Spinal cord (tissue), 10 donors: Measurements from ENCODE around the gene FLAD1. TPM values are rescaled to one million over a fixed set of nuclear protein-coding genes. Genes with fewer than 3 reads are reported as not detected.

Experiments used
- DNase-seq, 6 donors: peaks; one replicate each; pipeline versions ENCODE4 v3.0.0 to v3.0.0-alpha.2; 2013 to 2015; ENCODE audit warnings: low spot score in 6 of 6, low read depth in 4 of 6
- H3K27ac ChIP-seq: one replicate; pipeline ENCODE4 v1.5.1; 2013; ENCODE audit warnings: low read depth, low read length, control low read depth
- H3K27me3 ChIP-seq: one replicate; pipeline ENCODE4 v1.6.1; 2013; ENCODE audit warnings: low read length; ENCODE audit not compliant: control insufficient read depth, insufficient read depth
- H3K36me3 ChIP-seq: one replicate; pipeline ENCODE4 v1.6.1; 2013; ENCODE audit warnings: low read length; ENCODE audit not compliant: control insufficient read depth, insufficient read depth
- H3K4me1 ChIP-seq: one replicate; pipeline ENCODE4 v1.6.1; 2013; ENCODE audit warnings: low read length; ENCODE audit not compliant: control insufficient read depth, insufficient read depth
- H3K4me3 ChIP-seq: one replicate; pipeline ENCODE4 v1.5.1; 2013; ENCODE audit warnings: low read depth, low read length, control low read depth
- H3K9me3 ChIP-seq: one replicate; pipeline ENCODE4 v1.6.1; 2013; ENCODE audit warnings: low read length; ENCODE audit not compliant: control insufficient read depth, insufficient read depth
- WGBS: methylation state at CpG from one replicate; pipeline ENCODE4 v1.1.5; 2013; ENCODE audit warnings: missing lambda C conversion rate; ENCODE audit not compliant: insufficient coverage; 5-methylcytosine and 5-hydroxymethylcytosine counted together
- polyA plus RNA-seq, 2 donors: library from polyadenylated mRNA; unstranded; fragments of 120-200 nt; gene quantifications; one replicate each; pipeline ENCODE4 v1.2.1, GENCODE V29; 2013; ENCODE audit not compliant: insufficient read length in 2 of 2
- total RNA-seq, 2 donors: library from RNA; depleted of rRNA in 1 of 2; stranded (reverse); fragments of 120-200 nt in 1 of 2; fragments of >200 nt in 1 of 2; gene quantifications; one replicate each; pipeline versions ENCODE4 v1.2.3 to v1.2.4, GENCODE V29; 2013 to 2014
- donor health status: healthy.

Gene FLAD1
- total and polyA plus RNA-seq, 4 donors, result 14.6 to 36.9 (median 32.7) TPM

DNA sequence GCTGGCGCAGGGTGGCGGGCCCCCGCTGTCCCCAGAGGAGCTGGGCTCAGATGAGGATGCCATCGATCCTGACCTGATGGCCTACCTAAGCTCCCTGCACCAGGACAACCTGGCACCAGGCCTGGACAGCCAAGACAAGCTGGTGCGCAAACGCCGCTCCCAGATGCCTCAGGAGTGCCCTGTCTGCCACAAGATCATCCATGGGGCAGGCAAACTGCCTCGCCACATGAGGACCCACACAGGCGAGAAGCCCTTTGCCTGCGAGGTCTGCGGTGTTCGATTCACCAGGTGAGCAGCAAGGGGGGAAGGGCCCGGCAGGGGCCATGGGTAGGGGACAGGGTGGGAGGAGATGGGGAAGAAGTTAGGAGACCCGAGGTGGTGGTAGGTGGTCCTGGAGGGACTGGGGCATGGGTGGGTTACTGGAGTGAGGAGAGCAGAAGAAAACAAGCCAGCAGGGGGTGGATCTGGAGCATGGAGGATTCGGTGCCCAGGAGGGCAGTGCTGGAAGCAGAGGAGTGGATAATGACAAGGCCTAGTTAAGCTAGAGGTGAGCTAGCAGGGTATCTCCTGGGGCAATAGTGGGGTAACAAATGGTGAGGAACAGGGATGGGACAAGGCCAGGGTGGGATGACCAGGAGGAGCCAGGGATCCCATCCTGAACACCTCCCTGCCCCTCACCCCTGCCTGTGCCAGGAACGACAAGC lies 32.5 kb downstream of the FLAD1 start:
- Histone ChIP-seq H3K4me3 (no peak overlapping the region), H3K4me1 (peaks cover 36% of the 10 kb centered on the region), H3K27me3 (no peaks in the 10 kb centered on the region), H3K9me3 (no peaks in the 10 kb centered on the region), H3K27ac (no peak overlapping the region), H3K36me3 (peaks cover 29% of the 10 kb centered on the region)
- 91% methylated on average over 16 of the region's 16 CpGs for WGBS
- DNase-seq, result no peak

GRCh38 chr1:155016231-155016831 lies 33.2 kb downstream of the FLAD1 start:
- Histone ChIP-seq H3K36me3 (peaks cover 24% of the 10 kb centered on the region), H3K27me3 (no peaks in the 10 kb centered on the region), H3K27ac (no peak overlapping the region), H3K4me1 (peaks cover 30% of the 10 kb centered on the region), H3K4me3 (no peak overlapping the region), H3K9me3 (no peaks in the 10 kb centered on the region)
- WGBS, result 93% methylated on average over 25 of the region's 26 CpGs
- DNase-seq, result no peak

GRCh38 chr1:155017041-155017945 lies 34.1 kb downstream of the FLAD1 start:
- peak overlapping the region; percentile 43 for H3K4me3 ChIP-seq
- DNase-seq, result peak in 4 of 6 donors; percentile 56 to 95 (median 84)
- peak overlapping the region; percentile 44 for H3K27ac ChIP-seq
- peaks cover 20% of the 10 kb centered on the region for H3K4me1 ChIP-seq
- WGBS, result 0% methylated on average over 26 of the region's 49 CpGs
- peaks cover 23% of the 10 kb centered on the region for H3K36me3 ChIP-seq
- no peaks in the 10 kb centered on the region for H3K27me3 ChIP-seq
- no peaks in the 10 kb centered on the region for H3K9me3 ChIP-seq

DNA sequence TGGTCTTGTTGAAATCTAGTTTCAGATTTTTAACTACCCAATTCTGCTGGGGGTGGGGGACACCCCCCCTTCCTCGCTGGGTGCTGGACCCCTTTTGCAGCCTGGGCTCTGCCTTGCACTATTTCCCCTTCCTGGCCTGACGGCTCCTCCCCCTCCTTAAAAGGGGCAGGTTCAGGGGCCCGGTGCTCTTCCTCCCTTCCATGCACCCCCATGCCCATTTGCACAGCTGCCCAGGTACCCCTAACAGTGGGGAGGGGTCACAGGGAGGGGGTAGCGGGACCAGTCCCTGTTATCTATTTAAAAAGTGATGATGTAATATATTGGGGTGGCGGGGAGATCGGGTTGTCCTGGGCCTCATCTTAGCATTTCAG lies 34.8 kb downstream of the FLAD1 start:
- Histone ChIP-seq H3K4me3 (peak overlapping the region; percentile 43), H3K4me1 (peaks cover 18% of the 10 kb centered on the region), H3K27ac (peak overlapping the region; percentile 44), H3K9me3 (no peaks in the 10 kb centered on the region), H3K36me3 (peaks cover 23% of the 10 kb centered on the region), H3K27me3 (no peaks in the 10 kb centered on the region)
- DNase-seq, result no peak
- WGBS, result 72% methylated on average over 4 of the region's 6 CpGs

DNA sequence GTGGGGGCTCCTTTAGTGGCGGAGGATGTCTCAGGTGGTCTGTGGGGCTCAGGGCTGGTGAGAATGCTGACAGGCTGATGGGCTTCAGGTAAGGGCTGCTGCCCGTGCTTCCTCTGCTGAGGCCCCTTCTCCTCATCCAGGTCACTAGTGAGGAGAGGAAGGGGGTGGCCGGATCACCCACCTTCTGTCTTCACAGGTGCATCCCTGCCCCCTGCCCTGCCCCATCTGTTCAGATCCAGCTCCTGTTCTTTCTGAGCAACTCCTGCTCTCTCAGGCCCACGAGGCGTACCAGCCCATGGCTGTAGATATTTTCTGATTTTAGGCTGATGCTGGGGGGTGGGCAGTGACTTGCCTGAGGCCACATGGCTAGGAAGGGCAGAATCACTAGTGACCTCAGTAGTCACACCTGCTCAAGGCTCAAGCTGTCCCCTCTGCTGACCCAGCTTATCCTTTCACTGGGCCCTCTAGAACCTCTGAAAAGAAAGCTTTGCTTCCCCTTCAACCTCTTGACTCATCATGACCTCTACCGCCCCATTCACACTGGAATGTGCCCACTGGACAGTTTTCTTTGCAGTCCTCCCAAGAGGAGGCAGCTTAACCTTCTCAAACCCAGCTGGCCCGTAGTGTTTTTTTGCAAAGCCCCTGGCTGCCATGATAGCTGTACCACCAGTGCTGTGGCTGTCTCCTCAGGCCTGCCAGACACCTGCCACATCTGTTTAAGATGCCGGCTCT lies 35.6 kb downstream of the FLAD1 start:
- WGBS, result 83% methylated on average over 7 of the region's 8 CpGs
- DNase-seq, result no peak
- Histone ChIP-seq H3K27ac (no peak overlapping the region), H3K9me3 (no peaks in the 10 kb centered on the region), H3K27me3 (no peaks in the 10 kb centered on the region), H3K36me3 (peaks cover 23% of the 10 kb centered on the region), H3K4me1 (peaks cover 18% of the 10 kb centered on the region), H3K4me3 (no peak overlapping the region)

DNA sequence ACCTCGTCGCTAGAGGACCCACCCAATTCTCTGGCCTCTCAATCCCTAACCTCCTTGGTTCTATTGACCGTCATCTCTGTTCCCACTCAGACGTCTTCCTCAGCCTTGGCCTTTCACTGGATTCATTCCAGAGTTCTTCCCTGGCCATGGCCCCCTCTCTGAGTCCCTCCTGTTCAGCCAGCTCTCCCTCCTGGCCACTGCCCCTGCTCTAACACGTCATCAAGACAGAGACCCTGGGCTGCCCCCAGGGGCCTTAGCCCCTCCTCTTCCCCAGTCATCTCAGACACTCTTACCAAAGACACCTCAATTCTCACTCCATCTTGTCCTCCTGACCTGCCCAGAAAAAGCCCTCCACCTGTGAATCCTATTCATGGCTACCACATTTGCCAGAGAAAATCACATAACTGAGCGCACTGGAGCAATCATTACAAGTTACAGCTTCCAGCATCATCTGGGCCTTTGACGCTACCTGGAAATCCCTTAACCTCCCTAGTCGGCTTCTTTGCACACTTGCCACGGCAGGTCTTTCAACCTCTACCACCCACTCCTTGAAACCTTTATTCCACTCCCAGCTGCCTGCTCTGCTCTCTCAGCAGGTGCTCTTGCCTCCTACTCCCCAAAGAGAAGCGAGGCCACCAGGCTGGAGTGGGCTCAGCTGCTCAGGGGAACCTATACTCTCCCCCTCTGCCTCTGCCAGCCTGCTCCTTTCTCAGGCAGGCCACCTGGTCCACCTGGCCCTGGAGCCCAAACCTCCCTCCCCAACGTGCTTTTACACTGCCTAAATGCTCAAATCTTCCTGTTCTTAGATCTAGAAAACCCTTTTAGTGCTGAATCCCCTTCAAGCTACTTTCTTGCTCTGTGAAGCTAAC lies 36.5 kb downstream of the FLAD1 start:
- DNase-seq, result no peak
- Histone ChIP-seq H3K4me1 (peaks cover 18% of the 10 kb centered on the region), H3K9me3 (no peaks in the 10 kb centered on the region), H3K36me3 (peaks cover 20% of the 10 kb centered on the region), H3K4me3 (no peak overlapping the region), H3K27ac (no peak overlapping the region), H3K27me3 (no peaks in the 10 kb centered on the region)
- 68% methylated on average over 11 of the region's 11 CpGs for WGBS

- Histone ChIP-seq H3K27me3 (no peaks in the 10 kb centered on the region), H3K27ac (no peak overlapping the region), H3K9me3 (no peaks in the 10 kb centered on the region), H3K36me3 (no peaks in the 10 kb centered on the region), H3K4me3 (no peak overlapping the region), H3K4me1 (peaks cover 8% of the 10 kb centered on the region)
- WGBS, result 95% methylated on average over 5 of the region's 8 CpGs
- DNase-seq, result no peak
Observed at GRCh38 chr1:155022136-155022926, 39.2 kb downstream of the FLAD1 start.

DNA sequence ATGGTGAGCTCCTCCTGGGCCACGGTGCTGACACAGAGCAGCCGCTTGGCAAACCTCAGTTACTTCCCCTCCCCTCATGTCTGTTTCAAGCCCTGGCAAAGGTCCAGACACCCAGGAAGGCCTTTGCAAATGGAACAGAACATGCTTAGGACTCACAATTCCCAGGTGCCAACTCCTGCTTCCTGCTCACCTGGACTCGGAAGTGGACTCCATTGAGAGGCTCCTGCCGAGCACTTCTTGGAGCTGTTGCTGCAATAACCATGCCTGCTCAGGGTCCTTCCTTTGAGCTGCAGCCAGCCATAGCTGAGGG lies 39.7 kb downstream of the FLAD1 start:
- no peak for DNase-seq
- peaks cover 3% of the 10 kb centered on the region for H3K4me1 ChIP-seq
- no peaks in the 10 kb centered on the region for H3K36me3 ChIP-seq
- no peak overlapping the region for H3K27ac ChIP-seq
- H3K4me3 ChIP-seq, result no peak overlapping the region
- no peaks in the 10 kb centered on the region for H3K9me3 ChIP-seq
- whole genome bisulfite sequencing, result 73% methylated on average over 4 of the region's 4 CpGs
- no peaks in the 10 kb centered on the region for H3K27me3 ChIP-seq
